Right ventricle myocardium inferior (tissue), 1 donor: ENCODE results near the gene SSBP3. TPM values are rescaled to one million over a fixed set of nuclear protein-coding genes. Genes with fewer than 3 reads are reported as not detected.
"Not testable (repeated sequence)": the region's sequence is repeated elsewhere in the genome, so short reads cannot be mapped to it uniquely, and the experiment has no call there.

Experiments
- ATAC-seq: fragments of 200-7000 bp; cut with Tn5 transposase; one replicate; pipeline ENCODE4 v1.9.1; 2020; ENCODE audit warnings: mild to moderate bottlenecking, moderate library complexity
- DNase-seq: peaks from one replicate; pipeline ENCODE4 v3.0.0; 2021; ENCODE audit errors: missing footprints
- intact Hi-C: fragments of 100-400 bp; cut with DNase I; formaldehyde crosslinking; loops from one replicate; pipeline ENCODE4 v1.11.0; 2022
- long read RNA-seq: library from polyadenylated mRNA; unstranded; transcript quantifications from one replicate; pipeline ENCODE4 v2.0.0, GENCODE V29; 2021
- total RNA-seq: library from RNA; stranded (reverse); fragmentation: NEBNext Ultra II Directional; extraction: Animal tissue kit (Norgen Biotek cat#: 25700); gene quantifications from one replicate; pipeline ENCODE4 v1.2.1, GENCODE V29; 2021
- donor health status: DM: no; HTN: yes; CAD: no; lungs with severe emphysema.

SSBP3 gene
- total RNA-seq = 53.6 TPM
- long read RNA-seq, partial matches to known transcripts = 4 of 11 reads
- long read RNA-seq, other reads (novel, unspliced or antisense) = 7 of 11 reads

- ATAC-seq (peak; percentile 95), DNase-seq (peak; percentile 95)
- intact Hi-C loops = loop anchor here (1.0 to 10.0 kb wide), 6 partner anchors 82 to 332 kb away; partner anchors contain the start of genes CYB5RL and MRPL37
These were observed at the start of gene SSBP3 for GRCh38 chr1:54406339-54407153. Gene SSBP3, minus strand, starts transcription at chr1:54406394.

DNA sequence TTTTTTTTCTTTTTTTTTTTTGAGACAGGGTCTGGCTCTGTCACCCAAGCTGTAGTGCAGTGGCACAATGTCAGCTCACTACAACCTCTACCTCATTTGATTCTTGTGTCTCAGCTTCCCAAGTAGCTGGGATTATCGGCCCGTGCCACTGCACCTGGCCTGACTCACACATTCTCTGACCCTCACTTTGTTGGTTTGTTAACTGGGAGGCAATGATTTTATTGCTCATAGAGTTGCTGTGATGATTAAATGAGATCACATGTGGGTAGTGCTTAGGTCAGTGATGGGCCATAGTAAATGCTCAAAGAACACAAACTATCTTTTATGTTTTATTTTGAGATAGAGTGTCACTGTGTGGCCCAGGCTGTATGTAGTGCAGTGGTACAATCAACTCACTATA is 47.3 kb upstream of the SSBP3 start:
- no peak for DNase-seq
- ATAC-seq = no peak

GRCh38 chr1:54453022-54453421 is 46.8 kb upstream of the SSBP3 start:
- no peak for ATAC-seq
- intact Hi-C loops = no loop called here
- DNase-seq = no peak

More for the DNA sequence above, 47.3 kb upstream of the SSBP3 start:
- intact Hi-C loops = no loop called here

DNA sequence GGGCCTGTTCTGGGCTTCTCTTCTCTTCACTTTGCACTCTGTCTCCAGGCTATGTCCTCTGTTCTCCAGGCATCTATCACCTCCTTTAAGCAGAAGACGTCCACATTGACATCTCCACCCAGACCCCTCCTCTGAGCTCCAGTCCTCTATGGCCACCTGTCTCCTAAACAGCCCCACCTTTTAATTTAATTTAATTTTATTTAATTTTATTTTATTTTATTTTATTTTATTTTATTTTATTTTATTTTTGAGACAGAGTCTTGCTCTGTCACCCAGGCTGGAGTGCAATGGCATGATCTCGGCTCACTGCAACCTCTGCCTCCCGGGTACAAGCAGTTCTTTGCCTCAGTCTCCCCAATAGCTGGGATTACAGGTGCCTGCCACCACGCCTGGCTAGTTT is 43.2 kb upstream of the SSBP3 start:
- intact Hi-C loops, DNase-seq, ATAC-seq: not testable (repeated sequence)

DNA sequence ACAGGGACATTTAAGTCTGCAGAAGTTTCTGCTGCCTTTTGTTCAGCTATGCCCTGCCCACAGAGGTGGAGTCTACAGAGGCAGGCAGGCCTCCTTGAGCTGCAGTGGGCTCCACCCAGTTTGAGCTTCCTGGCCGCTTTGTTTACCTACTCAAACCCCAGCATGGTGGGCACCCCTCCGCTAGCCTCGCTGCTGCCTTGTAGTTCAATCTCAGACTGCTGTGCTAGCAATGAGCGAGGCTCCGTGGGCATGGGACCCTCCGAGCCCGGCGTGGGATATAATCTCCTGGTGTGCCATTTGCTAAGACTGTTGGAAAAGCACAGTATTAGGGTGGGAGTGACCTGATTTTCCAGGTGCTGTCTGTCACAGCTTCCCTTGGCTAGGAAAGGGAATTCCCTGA is 42.6 kb upstream of the SSBP3 start:
- ATAC-seq, DNase-seq, intact Hi-C loops: not testable (repeated sequence)

- intact Hi-C loops, ATAC-seq, DNase-seq: not testable (repeated sequence)
These were observed 40.9 kb upstream of the SSBP3 start for GRCh38 chr1:54447081-54447480.

DNA sequence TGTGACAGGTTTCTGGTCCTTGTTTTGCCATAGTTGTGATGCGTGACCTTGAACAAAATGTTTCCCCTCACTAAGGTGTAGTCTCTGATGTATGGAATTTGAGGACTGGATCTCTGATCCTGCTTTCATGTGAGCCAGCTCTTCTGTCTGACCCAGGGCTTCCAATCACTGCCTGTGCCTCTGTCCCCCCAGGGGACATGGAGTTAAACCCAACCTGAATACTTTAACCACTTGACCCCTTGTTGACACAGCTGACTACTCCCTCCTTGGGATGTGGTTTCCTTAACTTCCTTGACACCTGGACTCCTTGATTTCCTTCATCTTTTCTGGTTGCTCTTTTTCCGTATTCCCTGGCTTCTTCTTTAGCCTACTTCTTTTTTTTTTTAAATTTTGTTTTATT is 36.0 kb upstream of the SSBP3 start:
- intact Hi-C loops = no loop called here
- no peak for DNase-seq
- ATAC-seq = no peak

- no peak for DNase-seq
- no peak for ATAC-seq
- intact Hi-C loops = no loop called here
These were observed 33.5 kb upstream of the SSBP3 start for GRCh38 chr1:54439550-54440223.

DNA sequence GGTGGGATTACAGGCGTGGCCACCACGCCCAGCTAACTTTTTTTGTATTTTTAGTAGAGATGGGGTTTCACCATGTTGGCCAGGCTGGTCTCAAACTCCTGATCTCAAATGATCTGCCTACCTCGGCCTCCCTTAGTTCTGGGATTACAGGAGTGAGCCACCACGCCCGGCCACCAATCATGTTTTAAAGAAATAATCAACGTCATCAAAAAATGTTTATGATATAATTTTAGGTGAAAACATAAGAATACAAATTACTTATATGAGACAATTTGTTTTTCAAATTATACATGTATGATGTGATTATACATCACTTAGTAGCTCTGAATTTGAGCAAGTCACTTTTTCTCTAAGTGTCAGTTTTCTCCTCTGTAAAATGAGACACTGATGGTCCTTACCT is 31.6 kb upstream of the SSBP3 start:
- no peak for DNase-seq
- ATAC-seq = no peak
- intact Hi-C loops = no loop called here

DNA sequence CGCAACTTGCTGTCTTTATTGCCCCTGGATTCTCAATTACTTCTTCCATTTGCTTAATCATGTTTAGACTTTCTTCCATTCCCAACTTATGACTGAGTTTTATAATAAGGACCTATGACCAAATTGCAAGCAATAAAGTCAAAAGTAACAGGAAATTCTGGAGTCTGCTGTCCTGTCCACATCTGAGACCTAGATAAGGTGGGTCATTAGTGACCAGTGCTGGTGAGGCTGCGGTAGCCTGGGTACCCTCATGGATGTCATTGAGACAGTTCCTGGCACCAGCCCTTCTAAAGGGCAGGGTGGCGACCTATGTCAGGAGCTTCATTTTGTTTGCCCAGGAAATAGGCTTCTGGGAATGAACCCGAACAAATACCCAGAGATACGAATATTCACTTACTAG is 30.6 kb upstream of the SSBP3 start:
- intact Hi-C loops = no loop called here
- ATAC-seq = no peak
- DNase-seq = no peak

DNA sequence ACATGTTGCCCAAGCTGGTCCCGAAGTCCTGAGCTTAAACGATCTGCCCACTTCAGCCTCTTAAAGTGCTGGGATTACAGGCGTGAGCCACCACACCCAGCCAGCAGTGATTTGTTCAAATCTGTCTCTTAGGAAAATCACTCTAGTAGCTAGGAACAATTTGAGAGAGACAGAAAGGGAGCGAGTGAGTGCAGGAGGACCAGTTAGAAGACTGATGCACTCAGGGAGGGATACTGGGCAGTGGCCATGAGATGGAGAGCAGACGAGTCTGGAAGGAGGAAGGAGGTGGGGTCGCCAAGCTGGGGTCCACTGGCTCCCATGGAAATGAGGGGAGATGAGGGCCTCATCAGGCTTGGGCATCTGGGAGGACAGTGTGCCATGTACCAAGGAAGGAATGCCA is 23.6 kb upstream of the SSBP3 start:
- DNase-seq (no peak), ATAC-seq (no peak)
- intact Hi-C loops = no loop called here

DNA sequence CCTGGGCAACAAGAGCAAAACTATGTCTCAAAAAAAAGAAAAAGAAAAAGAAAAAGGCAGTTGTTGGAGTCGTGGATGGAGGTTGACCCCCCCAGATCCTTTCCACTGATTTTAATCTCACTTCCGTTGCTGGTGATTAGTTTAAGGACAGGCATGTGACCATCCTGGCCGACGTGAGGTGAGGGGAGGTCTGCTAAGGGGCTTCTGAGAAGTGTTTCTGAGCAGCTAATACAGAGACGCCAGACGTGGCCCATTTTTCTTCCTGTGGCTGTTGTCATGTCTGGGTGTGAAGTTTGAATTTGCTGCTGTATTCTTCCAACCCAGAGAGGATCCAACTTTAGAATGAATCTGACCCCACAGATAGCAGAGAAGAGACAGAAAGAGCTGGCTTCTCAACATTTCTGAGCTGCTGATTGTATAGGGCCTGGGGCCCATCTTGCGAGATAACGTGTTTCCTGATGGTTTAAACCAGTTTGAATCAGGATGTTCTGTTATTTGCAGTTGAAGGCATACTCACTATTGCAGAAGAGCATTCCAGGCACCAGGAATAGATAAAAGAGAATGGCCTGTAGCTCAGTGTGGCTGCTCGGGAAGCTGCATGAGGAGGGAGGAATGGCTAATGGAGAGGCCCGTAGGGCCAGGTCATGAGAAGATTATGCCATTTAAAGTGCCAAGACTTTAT is 22.8 kb upstream of the SSBP3 start:
- DNase-seq (no peak), ATAC-seq (no peak)
- intact Hi-C loops = no loop called here

- intact Hi-C loops = no loop called here
- no peak for ATAC-seq
- peak; percentile 56 for DNase-seq
These were observed 19.0 kb upstream of the SSBP3 start for GRCh38 chr1:54425152-54425584.

GRCh38 chr1:54424398-54424797 is 18.2 kb upstream of the SSBP3 start:
- intact Hi-C loops = no loop called here
- ATAC-seq (no peak), DNase-seq (no peak)

DNA sequence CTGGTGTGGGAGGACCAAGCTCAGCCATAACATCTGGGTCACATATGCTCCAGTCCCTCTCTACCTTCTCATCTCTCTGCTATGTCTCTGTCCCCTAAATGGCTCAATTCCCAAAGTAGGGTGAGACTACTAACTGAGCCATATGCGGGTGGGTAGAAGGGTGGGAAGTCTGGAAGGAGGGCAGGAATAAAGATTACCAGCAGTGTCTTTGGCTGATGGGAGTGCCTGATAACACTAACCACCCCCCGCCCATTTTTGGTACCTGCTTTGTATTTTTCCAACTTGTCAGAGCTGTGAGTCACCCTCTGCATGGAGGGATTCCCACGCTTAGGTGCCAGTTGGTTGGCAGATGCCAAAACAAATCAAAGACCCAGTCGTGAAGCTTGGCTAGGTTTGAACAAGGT is 14.9 kb upstream of the SSBP3 start:
- ATAC-seq (no peak), DNase-seq (no peak)
- intact Hi-C loops = no loop called here

GRCh38 chr1:54418598-54418997 is 12.4 kb upstream of the SSBP3 start:
- intact Hi-C loops, DNase-seq, ATAC-seq: not testable (repeated sequence)

DNA sequence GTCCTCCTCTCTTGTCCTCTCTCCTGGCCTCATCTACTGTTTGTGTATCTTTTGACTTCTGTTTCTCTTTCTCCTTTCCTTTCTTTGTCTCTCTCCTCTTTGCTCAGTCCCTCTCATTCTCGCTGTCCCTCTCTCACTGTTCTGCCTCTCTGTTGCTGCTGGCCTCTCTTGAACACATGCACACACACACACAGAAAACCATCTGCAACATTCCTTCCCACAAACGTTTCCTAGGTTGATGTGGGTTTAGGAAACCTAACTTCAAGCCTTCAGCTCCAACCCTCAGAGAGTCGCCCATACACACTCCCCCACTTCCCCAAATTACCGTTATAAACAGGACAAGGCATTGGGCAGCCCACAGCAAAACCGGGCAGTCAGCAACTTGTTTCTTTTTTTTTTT is 10.9 kb upstream of the SSBP3 start:
- ATAC-seq = peak; percentile 39
- intact Hi-C loops = no loop called here
- no peak for DNase-seq

DNA sequence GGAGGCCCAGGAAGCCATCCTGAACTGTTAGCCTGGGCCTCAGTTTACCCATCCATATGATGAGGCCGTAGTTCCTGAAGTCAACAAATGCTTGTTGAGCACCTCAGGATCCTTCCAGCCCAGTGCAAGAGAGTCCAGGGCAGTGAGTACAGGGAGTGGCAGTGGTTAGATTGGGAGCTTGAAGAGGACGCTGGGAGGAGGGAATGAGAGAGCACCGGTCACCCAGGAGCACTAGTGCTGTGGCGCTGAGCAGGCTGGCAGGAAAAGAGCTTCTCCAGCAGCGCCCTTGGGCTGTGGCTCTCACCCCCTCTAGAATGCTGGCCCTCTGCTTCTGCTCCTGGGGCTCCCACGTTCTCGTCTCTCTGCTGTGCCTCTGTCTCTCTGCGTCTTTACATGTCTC is 10.2 kb upstream of the SSBP3 start:
- no peak for ATAC-seq
- intact Hi-C loops = no loop called here
- no peak for DNase-seq

GRCh38 chr1:54415991-54416390 is 9.8 kb upstream of the SSBP3 start:
- ATAC-seq = no peak
- DNase-seq = no peak
- intact Hi-C loops = no loop called here
